ENCODE results near the gene FKBP7. TPM values are rescaled to one million over a fixed set of nuclear protein-coding genes. Genes with fewer than 3 reads are reported as not detected.

FKBP7 gene
- total and polyA plus RNA-seq, 2 of the 13 experiments (the other 11 are each of a cell fraction or from before 2014, with no cell fraction given): 12.4 to 14.8 TPM

GRCh38 chr2:178480227-178481181 lies 2.1 kb upstream of the FKBP7 start, which contains the start of gene PLEKHA3 (continued):
- TF ChIP-seq SRY (CRISPR knock-in tag; IDR thresholded peaks at IDR 0.05) (peak; percentile 54; the same call in 1 of the 2 replicates), FIP1L1 (IDR thresholded peaks at IDR 0.05; ENCODE audit: borderline replicate concordance, insufficient read depth, low read depth, low read length) (no peak), ZNF558 (CRISPR knock-in tag; IDR thresholded peaks at IDR 0.05; ENCODE audit: borderline replicate concordance) (no peak), NFYB (CRISPR knock-in tag; IDR thresholded peaks at IDR 0.05) (peak; percentile 27; the same call in 1 of the 2 replicates), ZSCAN30 (CRISPR knock-in tag; IDR thresholded peaks at IDR 0.05) (no peak), ZNF660 (CRISPR knock-in tag; IDR thresholded peaks at IDR 0.05; ENCODE audit: borderline replicate concordance, low read depth) (no peak), RFX3 (CRISPR knock-in tag; IDR thresholded peaks at IDR 0.05) (no peak), IRX3 (CRISPR knock-in tag; IDR thresholded peaks at IDR 0.05; ENCODE audit: borderline replicate concordance, low read depth) (0 out of 2 replicates have a peak, but pooled peaks have one; percentile 28), THRA (CRISPR knock-in tag; IDR thresholded peaks at IDR 0.05; ENCODE audit: borderline replicate concordance) (peak; percentile 25; the same call in 1 of the 2 replicates), ZNF724P (CRISPR knock-in tag; IDR thresholded peaks at IDR 0.05; ENCODE audit: borderline replicate concordance) (peak; percentile 30; the same call in 1 of the 2 replicates), SRSF4 (IDR thresholded peaks at IDR 0.05; ENCODE audit: low read depth, low read length, poor library complexity, severe bottlenecking) (no peak), MAF1 (CRISPR knock-in tag; IDR thresholded peaks at IDR 0.05; ENCODE audit: borderline replicate concordance) (peak; percentile 29; the same call in 1 of the 2 replicates), CREB1 (IDR thresholded peaks at IDR 0.05) (peak; percentile 66; the same call in 1 of the 2 replicates), CREB1 (CRISPR knock-in tag; IDR thresholded peaks at IDR 0.05) (peak; percentile 63; the same call in 1 of the 2 replicates), ZNF629 (CRISPR knock-in tag; conservative IDR thresholded peaks at IDR 0.05) (0 out of 2 replicates have a peak, but pooled peaks have one; percentile 17), ZEB1 (IDR thresholded peaks at IDR 0.05; ENCODE audit: insufficient replicate concordance, low read depth) (no peak), ZNF670 (CRISPR knock-in tag; IDR thresholded peaks at IDR 0.05; ENCODE audit: borderline replicate concordance) (0 out of 2 replicates have a peak, but pooled peaks have one; percentile 66), ZNF883 (CRISPR knock-in tag; IDR thresholded peaks at IDR 0.05; ENCODE audit: not compliant biosample characterization) (no peak), RARG (CRISPR knock-in tag; IDR thresholded peaks at IDR 0.05; ENCODE audit: low read depth) (no peak), SRF (IDR thresholded peaks at IDR 0.05; ENCODE audit: low read depth, low read length) (no peak)
- TF ChIP-seq, protein P1, sequence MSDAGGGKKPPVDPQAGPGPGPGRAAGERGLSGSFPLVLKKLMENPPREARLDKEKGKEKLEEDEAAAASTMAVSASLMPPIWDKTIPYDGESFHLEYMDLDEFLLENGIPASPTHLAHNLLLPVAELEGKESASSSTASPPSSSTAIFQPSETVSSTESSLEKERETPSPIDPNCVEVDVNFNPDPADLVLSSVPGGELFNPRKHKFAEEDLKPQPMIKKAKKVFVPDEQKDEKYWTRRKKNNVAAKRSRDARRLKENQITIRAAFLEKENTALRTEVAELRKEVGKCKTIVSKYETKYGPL (CRISPR knock-in tag; IDR thresholded peaks at IDR 0.05): peak; percentile 48
- TF ChIP-seq, protein P2, sequence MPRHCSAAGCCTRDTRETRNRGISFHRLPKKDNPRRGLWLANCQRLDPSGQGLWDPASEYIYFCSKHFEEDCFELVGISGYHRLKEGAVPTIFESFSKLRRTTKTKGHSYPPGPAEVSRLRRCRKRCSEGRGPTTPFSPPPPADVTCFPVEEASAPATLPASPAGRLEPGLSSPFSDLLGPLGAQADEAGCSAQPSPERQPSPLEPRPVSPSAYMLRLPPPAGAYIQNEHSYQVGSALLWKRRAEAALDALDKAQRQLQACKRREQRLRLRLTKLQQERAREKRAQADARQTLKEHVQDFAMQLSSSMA (CRISPR knock-in tag; IDR thresholded peaks at IDR 0.05): peak; percentile 53; the same call in 1 of the 2 replicates
- TF ChIP-seq, protein P3, sequence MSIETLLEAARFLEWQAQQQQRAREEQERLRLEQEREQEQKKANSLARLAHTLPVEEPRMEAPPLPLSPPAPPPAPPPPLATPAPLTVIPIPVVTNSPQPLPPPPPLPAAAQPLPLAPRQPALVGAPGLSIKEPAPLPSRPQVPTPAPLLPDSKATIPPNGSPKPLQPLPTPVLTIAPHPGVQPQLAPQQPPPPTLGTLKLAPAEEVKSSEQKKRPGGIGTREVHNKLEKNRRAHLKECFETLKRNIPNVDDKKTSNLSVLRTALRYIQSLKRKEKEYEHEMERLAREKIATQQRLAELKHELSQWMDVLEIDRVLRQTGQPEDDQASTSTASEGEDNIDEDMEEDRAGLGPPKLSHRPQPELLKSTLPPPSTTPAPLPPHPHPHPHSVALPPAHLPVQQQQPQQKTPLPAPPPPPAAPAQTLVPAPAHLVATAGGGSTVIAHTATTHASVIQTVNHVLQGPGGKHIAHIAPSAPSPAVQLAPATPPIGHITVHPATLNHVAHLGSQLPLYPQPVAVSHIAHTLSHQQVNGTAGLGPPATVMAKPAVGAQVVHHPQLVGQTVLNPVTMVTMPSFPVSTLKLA (IDR thresholded peaks at IDR 0.05): no peak
- TF ChIP-seq, protein P4, sequence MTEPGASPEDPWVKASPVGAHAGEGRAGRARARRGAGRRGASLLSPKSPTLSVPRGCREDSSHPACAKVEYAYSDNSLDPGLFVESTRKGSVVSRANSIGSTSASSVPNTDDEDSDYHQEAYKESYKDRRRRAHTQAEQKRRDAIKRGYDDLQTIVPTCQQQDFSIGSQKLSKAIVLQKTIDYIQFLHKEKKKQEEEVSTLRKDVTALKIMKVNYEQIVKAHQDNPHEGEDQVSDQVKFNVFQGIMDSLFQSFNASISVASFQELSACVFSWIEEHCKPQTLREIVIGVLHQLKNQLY (CRISPR knock-in tag; IDR thresholded peaks at IDR 0.05): no peak
